Vagina (tissue), 2 donors: Measurements from ENCODE around the gene DDX19B. TPM values are rescaled to one million over a fixed set of nuclear protein-coding genes. Genes with fewer than 3 reads are reported as not detected.
"Not testable (repeated sequence)": the region's sequence is repeated elsewhere in the genome, so short reads cannot be mapped to it uniquely, and the experiment has no call there.

Experiments
- DNase-seq, 2 donors: peaks; one replicate each; pipeline ENCODE4 v3.0.0-alpha.2; 2017; ENCODE audit errors: extremely low spot score in 2 of 2
- H3K27ac ChIP-seq: fragments of 200-600 bp; sonication (generic); one replicate; pipeline ENCODE4 v1.5.1; 2019
- H3K27me3 ChIP-seq: fragments of 200-600 bp; sonication (generic); one replicate; pipeline ENCODE4 v1.5.1; 2019
- H3K36me3 ChIP-seq, 2 donors: fragments of 200-600 bp; sonication (generic); one replicate each; pipeline ENCODE4 v1.5.1; 2017 to 2019
- H3K4me1 ChIP-seq: fragments of 200-600 bp; sonication (generic); one replicate; pipeline ENCODE4 v1.5.1; 2019
- H3K4me3 ChIP-seq, 2 donors: fragments of 200-600 bp; sonication (generic); 1 replicate in 1 of 2; 2 replicates in 1 of 2; pipeline ENCODE4 v1.5.1; 2016 to 2019
- H3K9me3 ChIP-seq: fragments of 200-600 bp; sonication (generic); one replicate; pipeline ENCODE4 v1.5.1; 2019
- CTCF ChIP-seq, 3 experiments: fragments of 450-650 bp in 2 of 3; fragments of 200-600 bp in 1 of 3; sonication (generic) in 1 of 3; IDR thresholded peaks; one replicate each; pipeline ENCODE4 v1.5.1; 2017 to 2019; ENCODE audit warnings: antibody characterized with exemption in 3 of 3, mild to moderate bottlenecking in 2 of 3, moderate library complexity in 2 of 3
- POLR2A ChIP-seq, 2 donors: fragments of 450-650 bp; IDR thresholded peaks; one replicate each; pipeline ENCODE4 v1.6.1; 2017; ENCODE audit warnings: antibody characterized with exemption in 2 of 2, mild to moderate bottlenecking in 2 of 2, moderate library complexity in 2 of 2
- POLR2AphosphoS5 ChIP-seq, 2 donors: sonication (generic); formaldehyde crosslinking; IDR thresholded peaks; one replicate each; pipeline ENCODE4 v1.9.0; 2017; ENCODE audit warnings: antibody characterized with exemption in 2 of 2, mild to moderate bottlenecking in 2 of 2, low read depth in 1 of 2; ENCODE audit not compliant: insufficient read depth in 1 of 2
- intact Hi-C: fragments of 100-400 bp; cut with DNase I; formaldehyde crosslinking; loops from one replicate; pipeline ENCODE4 v1.15.1; 2023
- total RNA-seq: library from RNA; depleted of rRNA; stranded (reverse); fragments of >200 nt; gene quantifications from one replicate; pipeline ENCODE4 v1.2.3, GENCODE V29; 2016

DDX19B gene
- total RNA-seq, 1 donor from 2014 or later: 47.6 TPM

DNA sequence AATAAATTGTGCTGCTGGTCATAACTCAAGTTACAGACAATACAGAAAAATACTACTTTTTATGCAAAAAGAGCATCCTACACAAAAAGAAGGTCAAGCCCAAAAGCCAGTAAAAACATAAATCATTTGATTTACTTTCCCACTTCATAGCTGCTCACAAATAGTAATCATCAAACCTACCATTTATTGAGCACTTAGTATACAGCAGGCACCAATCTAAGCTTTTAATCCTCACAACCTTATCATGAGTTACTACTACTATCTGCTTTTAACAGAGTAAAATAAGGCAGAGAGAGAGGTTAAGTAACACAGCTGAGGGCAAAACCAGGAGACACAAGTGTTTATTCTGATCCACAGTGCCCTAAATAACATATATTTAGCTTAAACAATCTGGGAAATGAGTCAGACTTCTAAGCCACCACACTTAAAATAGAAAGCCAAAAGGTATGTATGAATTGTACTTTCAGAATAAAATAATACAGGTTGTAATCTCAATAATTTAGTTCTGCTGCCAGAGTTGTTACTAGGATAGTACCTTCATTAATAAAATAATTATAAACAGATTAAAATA lies 8.0 kb upstream of the DDX19B start:
- H3K4me3 ChIP-seq: no peak overlapping the region
- DNase-seq: no peak
- intact Hi-C loops: no loop called here
- H3K27me3 ChIP-seq: no peaks in the 10 kb centered on the region
- H3K4me1 ChIP-seq: peaks cover 18% of the 10 kb centered on the region
- no peaks in the 10 kb centered on the region for H3K9me3 ChIP-seq
- H3K36me3 ChIP-seq: no peaks in the 10 kb centered on the region
- no peak overlapping the region for H3K27ac ChIP-seq
- TF ChIP-seq POLR2A (IDR thresholded peaks at IDR 0.05) (no peak), POLR2AphosphoS5 (IDR thresholded peaks at IDR 0.05; ENCODE audit: insufficient read depth in 1 of 2, low read depth in 1 of 2) (no peak), CTCF (IDR thresholded peaks at IDR 0.05) (no peak)

- not testable (repeated sequence) for DNase-seq
These were observed 6.8 kb upstream of the DDX19B start for GRCh38 chr16:70292148-70292547.

GRCh38 chr16:70294385-70295025 lies 4.5 kb upstream of the DDX19B start:
- DNase-seq: no peak
- intact Hi-C loops: no loop called here
- H3K9me3 ChIP-seq: no peaks in the 10 kb centered on the region
- no peaks in the 10 kb centered on the region for H3K27me3 ChIP-seq
- TF ChIP-seq POLR2A (IDR thresholded peaks at IDR 0.05): no peak
- no peak overlapping the region for H3K27ac ChIP-seq
- H3K4me3 ChIP-seq: no peak overlapping the region
- H3K4me1 ChIP-seq: peaks cover 8% of the 10 kb centered on the region
- no peaks in the 10 kb centered on the region for H3K36me3 ChIP-seq

More at GRCh38 chr16:70292148-70292547, 6.8 kb upstream of the DDX19B start:
- H3K36me3 ChIP-seq, H3K9me3 ChIP-seq, intact Hi-C loops, H3K4me3 ChIP-seq, H3K27me3 ChIP-seq, H3K27ac ChIP-seq: not testable (repeated sequence)
- peaks cover 17% of the 10 kb centered on the region for H3K4me1 ChIP-seq

DNA sequence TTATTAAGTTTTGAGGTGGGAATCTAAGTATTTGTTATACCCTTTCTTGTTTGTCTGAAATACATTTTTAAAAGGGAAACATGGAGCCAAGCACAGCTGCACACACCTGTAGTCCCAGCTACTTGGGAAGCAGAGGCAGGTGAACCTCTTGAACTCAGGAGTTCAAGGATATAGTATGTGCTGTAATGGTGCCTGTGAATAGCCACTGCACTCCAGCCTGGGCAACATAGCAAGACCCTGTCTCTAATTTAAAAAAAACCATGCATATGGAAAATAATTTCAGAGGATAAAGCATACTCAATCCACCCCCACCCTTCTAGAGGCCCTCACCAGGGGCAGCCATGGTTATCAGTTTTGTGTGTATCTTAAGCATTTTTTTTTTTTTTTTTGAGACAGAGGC lies 3.4 kb upstream of the DDX19B start:
- Histone ChIP-seq H3K27ac (no peak overlapping the region), H3K36me3 (no peaks in the 10 kb centered on the region), H3K27me3 (no peaks in the 10 kb centered on the region), H3K4me3 (no peak overlapping the region), H3K9me3 (peaks cover under 1% of the 10 kb centered on the region), H3K4me1 (peaks cover 8% of the 10 kb centered on the region)
- no peak for DNase-seq
- TF ChIP-seq POLR2A (IDR thresholded peaks at IDR 0.05): no peak
- TF ChIP-seq CTCF (IDR thresholded peaks at IDR 0.05): no peak
- no peak for TF ChIP-seq POLR2AphosphoS5 (IDR thresholded peaks at IDR 0.05; ENCODE audit: insufficient read depth in 1 of 2, low read depth in 1 of 2)
- intact Hi-C loops: no loop called here

DNA sequence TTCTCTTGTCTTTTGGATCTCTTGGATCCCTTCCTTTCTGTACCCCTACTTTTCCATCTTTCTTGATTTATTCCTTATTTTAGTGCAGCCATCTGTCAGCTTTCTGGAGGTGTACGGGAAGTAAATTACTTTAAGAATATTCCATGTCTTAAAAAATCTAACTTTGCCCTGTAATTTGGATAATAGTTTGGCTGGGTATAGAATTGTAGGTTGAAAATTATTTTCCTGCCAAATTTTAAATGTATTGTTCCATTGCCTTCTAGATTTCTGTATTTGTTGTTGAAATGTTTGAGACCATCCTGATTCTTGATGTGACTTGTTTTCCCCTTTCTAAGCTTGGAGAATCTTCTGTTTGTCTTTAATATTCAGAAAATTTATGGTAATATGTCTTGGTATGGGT lies 2.1 kb downstream of the DDX19B start:
- H3K36me3 ChIP-seq: no peaks in the 10 kb centered on the region
- peaks cover 13% of the 10 kb centered on the region for H3K4me1 ChIP-seq

More for the DNA sequence above, 2.1 kb downstream of the DDX19B start:
- Histone ChIP-seq H3K4me3 (no peak overlapping the region), H3K27me3 (no peaks in the 10 kb centered on the region), H3K9me3 (peaks cover 10% of the 10 kb centered on the region), H3K27ac (no peak overlapping the region)
- intact Hi-C loops: no loop called here
- no peak for DNase-seq
- TF ChIP-seq POLR2A (IDR thresholded peaks at IDR 0.05) (no peak), POLR2AphosphoS5 (IDR thresholded peaks at IDR 0.05; ENCODE audit: insufficient read depth in 1 of 2, low read depth in 1 of 2) (no peak), CTCF (IDR thresholded peaks at IDR 0.05) (no peak)
